Karpas-422 (cell line): ENCODE measurements around the gene SYPL1. TPM values are rescaled to one million over a fixed set of nuclear protein-coding genes. Genes with fewer than 3 reads are reported as not detected.

Experiments
- DNase-seq: peaks from one replicate; pipeline ENCODE4 v3.0.0-alpha.2; 2015
- H2AFZ ChIP-seq: fragments of 200-600 bp; sonication (generic); 2 replicates; pipeline ENCODE4 v1.6.1; 2014; ENCODE audit warnings: antibody characterized with exemption, low read length, mixed read lengths
- H3K27ac ChIP-seq: fragments of 200-600 bp; sonication (generic); 2 replicates; pipeline ENCODE4 v1.5.1; 2014; ENCODE audit warnings: mild to moderate bottlenecking, low read length, moderate library complexity
- H3K27me3 ChIP-seq: fragments of 200-600 bp; sonication (generic); 2 replicates; pipeline ENCODE4 v1.6.1; 2014; ENCODE audit warnings: low read length, mixed read lengths
- H3K36me3 ChIP-seq: fragments of 200-600 bp; sonication (generic); 2 replicates; pipeline ENCODE4 v1.6.1; 2014; ENCODE audit warnings: low read length, mixed read lengths; ENCODE audit not compliant: insufficient read depth
- H3K4me1 ChIP-seq: fragments of 200-600 bp; sonication (generic); 2 replicates; pipeline ENCODE4 v1.6.1; 2014; ENCODE audit warnings: mild to moderate bottlenecking, low read length, mixed read lengths
- H3K4me2 ChIP-seq: fragments of 200-600 bp; sonication (generic); 2 replicates; pipeline ENCODE4 v1.6.1; 2014; ENCODE audit warnings: low read length, low read depth, mild to moderate bottlenecking; ENCODE audit not compliant: poor library complexity, severe bottlenecking
- H3K4me3 ChIP-seq: fragments of 200-600 bp; sonication (generic); 2 replicates; pipeline ENCODE4 v1.5.1; 2014; ENCODE audit warnings: mild to moderate bottlenecking, antibody characterized with exemption, low read length, mixed read lengths
- H3K79me2 ChIP-seq: fragments of 200-600 bp; sonication (generic); 2 replicates; pipeline ENCODE4 v1.6.1; 2014; ENCODE audit warnings: mild to moderate bottlenecking, low read length, mixed read lengths
- H3K9ac ChIP-seq: fragments of 200-600 bp; sonication (generic); 2 replicates; pipeline ENCODE4 v1.6.0; 2014; ENCODE audit warnings: low read length
- H3K9me2 ChIP-seq: fragments of 200-600 bp; sonication (generic), shearing (Covaris generic); replicated peaks from 2 replicates; pipeline ENCODE4 v1.6.0; 2014; ENCODE audit warnings: mild to moderate bottlenecking, low read length, moderate library complexity; ENCODE audit not compliant: insufficient read depth
- H3K9me3 ChIP-seq: fragments of 300-700, 200-600 bp; sonication (generic); 2 replicates; pipeline ENCODE4 v1.6.1; 2014; ENCODE audit warnings: low read length, mixed read lengths
- H4K20me1 ChIP-seq: fragments of 200-600 bp; sonication (generic); 2 replicates; pipeline ENCODE4 v1.6.1; 2014; ENCODE audit warnings: mild to moderate bottlenecking, antibody characterized with exemption, low read length, low read depth; ENCODE audit not compliant: insufficient read depth
- total RNA-seq: library from RNA; depleted of rRNA; stranded (reverse); fragments of >200 nt; shearing (Covaris generic); gene quantifications from 2 replicates; pipeline ENCODE4 v1.2.3, GENCODE V29; 2014; ENCODE audit warnings: low replicate concordance

SYPL1 gene
- total RNA-seq, 1 experiment from 2014 or later = 251 TPM

DNA sequence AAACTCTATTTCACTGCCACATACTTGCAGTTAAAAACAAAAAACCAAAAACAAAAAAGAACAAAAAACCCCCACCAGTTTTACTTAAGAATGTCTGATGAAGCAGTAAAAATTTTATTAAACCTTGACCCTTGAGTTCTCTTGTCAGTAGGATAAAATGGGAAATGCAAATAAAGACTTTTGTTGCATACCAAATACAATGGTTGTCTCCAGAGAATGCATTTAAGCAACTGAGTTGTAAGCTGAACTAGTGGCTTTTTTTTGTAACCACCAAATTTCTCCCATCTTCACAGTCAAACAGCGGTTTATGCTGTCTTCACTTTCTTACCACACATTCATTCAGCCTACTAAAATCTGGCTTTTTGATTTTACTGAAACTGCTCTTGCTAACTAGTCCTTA lies 3.1 kb downstream of the SYPL1 start:
- Histone ChIP-seq H3K36me3 (peaks cover 49% of the 10 kb centered on the region), H3K9me2 (no peaks in the 10 kb centered on the region), H3K4me3 (peak overlapping the region; percentile 84), H3K27ac (peak overlapping the region; percentile 98), H3K4me2 (peak overlapping the region; percentile 95), H3K27me3 (no peaks in the 10 kb centered on the region), H3K79me2 (peaks cover 88% of the 10 kb centered on the region), H3K9me3 (no peaks in the 10 kb centered on the region), H3K4me1 (peaks cover 75% of the 10 kb centered on the region), H3K9ac (peak overlapping the region; percentile 99), H2AFZ (no peak overlapping the region), H4K20me1 (peaks cover 18% of the 10 kb centered on the region; the same call in 1 of the 2 replicates)
- DNase-seq = peak; percentile 87

DNA sequence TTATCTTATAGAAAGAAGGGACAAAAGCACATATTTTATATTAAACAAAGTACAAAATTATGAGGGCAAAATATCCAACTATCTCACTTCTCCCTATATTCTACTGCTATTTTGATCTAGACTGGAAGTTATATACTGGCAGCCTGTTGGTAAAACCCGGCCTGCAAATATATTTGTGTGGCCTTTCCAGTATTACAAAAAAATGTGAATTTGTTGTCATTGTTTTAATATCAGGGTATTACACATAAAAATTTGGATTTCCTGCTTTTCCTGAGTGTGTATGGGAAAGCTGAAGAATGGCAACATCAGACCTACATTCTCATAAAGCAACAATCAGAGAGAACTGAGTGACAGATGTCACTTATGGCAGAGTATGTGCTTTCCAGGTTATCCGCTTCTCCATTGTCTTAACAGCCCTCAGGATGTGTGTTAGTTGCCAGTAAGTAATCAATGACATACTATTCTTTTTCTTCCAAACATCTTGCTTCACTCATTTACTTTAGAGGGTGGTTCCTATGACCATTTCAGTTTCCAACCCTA lies 7.3 kb downstream of the SYPL1 start:
- peak overlapping the region; percentile 52 for H3K4me2 ChIP-seq
- H3K4me3 ChIP-seq = peak overlapping the region; percentile 48
- H3K79me2 ChIP-seq = peaks cover 100% of the 10 kb centered on the region
- peaks cover 99% of the 10 kb centered on the region for H3K4me1 ChIP-seq
- peaks cover 54% of the 10 kb centered on the region for H3K36me3 ChIP-seq
- H3K9me2 ChIP-seq = no peaks in the 10 kb centered on the region
- H3K9me3 ChIP-seq = no peaks in the 10 kb centered on the region
- DNase-seq = no peak
- no peak overlapping the region for H2AFZ ChIP-seq
- H4K20me1 ChIP-seq = peaks cover 37% of the 10 kb centered on the region
- no peaks in the 10 kb centered on the region for H3K27me3 ChIP-seq
- peak overlapping the region; percentile 7; the same call in 1 of the 2 replicates for H3K9ac ChIP-seq
- peak overlapping the region; percentile 98 for H3K27ac ChIP-seq

DNA sequence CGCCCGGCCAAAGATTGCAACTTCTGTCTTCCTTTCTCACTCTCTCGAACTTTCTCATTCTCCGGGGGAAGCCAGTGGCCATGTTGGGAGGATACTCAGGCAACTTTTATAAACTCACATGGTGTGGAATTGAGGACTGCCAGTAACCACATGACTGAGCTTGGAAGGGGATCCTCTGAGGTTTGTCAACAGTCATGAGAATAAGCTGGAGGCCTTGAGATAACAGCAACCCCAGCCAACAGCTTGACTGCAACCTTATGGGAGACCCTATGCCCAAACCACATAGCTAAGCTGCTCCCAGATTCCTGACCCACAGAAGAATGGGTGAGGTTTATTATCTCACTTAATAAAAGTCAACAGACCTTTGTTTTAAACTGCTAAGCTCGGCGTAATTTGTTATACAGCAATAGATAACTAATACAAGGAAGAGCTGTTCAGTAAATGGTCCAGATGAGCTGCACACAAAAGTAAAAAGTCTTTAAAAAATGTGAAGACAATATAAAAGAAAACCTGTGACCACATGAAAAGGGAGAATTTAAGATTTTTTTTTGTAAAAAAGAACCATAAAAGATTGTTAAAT lies 9.6 kb downstream of the SYPL1 start:
- H2AFZ ChIP-seq = no peak overlapping the region
- peak overlapping the region; percentile 98 for H3K27ac ChIP-seq
- peak overlapping the region; percentile 36 for H3K9ac ChIP-seq
- H3K4me2 ChIP-seq = peak overlapping the region; percentile 52
- no peaks in the 10 kb centered on the region for H3K27me3 ChIP-seq
- peaks cover 100% of the 10 kb centered on the region for H3K79me2 ChIP-seq
- no peaks in the 10 kb centered on the region for H3K9me2 ChIP-seq
- peak overlapping the region; percentile 27 for H3K4me3 ChIP-seq
- H3K36me3 ChIP-seq = peaks cover 62% of the 10 kb centered on the region
- H3K9me3 ChIP-seq = no peaks in the 10 kb centered on the region
- peaks cover 99% of the 10 kb centered on the region for H3K4me1 ChIP-seq
- DNase-seq = no peak
- peaks cover 41% of the 10 kb centered on the region for H4K20me1 ChIP-seq

DNA sequence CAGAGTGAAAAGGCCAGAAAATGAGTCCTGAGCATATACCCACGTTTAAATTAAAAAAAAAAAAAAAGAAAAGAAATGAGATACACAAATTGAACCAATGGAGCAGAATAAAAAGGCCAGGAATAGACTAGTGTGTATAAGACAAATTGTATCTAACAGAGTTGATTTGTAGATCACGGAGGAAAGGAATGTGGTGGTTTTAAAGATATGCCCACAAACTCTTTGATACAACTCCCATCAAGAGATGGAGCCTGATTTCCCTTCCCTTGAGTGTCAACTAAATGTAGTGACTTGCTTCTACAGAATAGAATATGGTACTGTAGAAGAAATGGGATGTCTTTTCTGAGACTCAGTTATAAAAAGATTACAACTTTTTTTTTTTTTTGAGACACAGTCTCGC lies 10.4 kb downstream of the SYPL1 start:
- H3K4me3 ChIP-seq = peak overlapping the region; percentile 27; the same call in 1 of the 2 replicates
- H4K20me1 ChIP-seq = peaks cover 42% of the 10 kb centered on the region
- H3K9me2 ChIP-seq = no peaks in the 10 kb centered on the region
- H3K4me2 ChIP-seq = peak overlapping the region; percentile 52
- H3K9me3 ChIP-seq = no peaks in the 10 kb centered on the region
- peaks cover 99% of the 10 kb centered on the region for H3K4me1 ChIP-seq
- peaks cover 59% of the 10 kb centered on the region for H3K36me3 ChIP-seq
- DNase-seq = peak; percentile 63
- H2AFZ ChIP-seq = no peak overlapping the region
- H3K79me2 ChIP-seq = peaks cover 99% of the 10 kb centered on the region
- H3K27me3 ChIP-seq = no peaks in the 10 kb centered on the region
- H3K27ac ChIP-seq = peak overlapping the region; percentile 98
- peak overlapping the region; percentile 36; the same call in 1 of the 2 replicates for H3K9ac ChIP-seq

DNA sequence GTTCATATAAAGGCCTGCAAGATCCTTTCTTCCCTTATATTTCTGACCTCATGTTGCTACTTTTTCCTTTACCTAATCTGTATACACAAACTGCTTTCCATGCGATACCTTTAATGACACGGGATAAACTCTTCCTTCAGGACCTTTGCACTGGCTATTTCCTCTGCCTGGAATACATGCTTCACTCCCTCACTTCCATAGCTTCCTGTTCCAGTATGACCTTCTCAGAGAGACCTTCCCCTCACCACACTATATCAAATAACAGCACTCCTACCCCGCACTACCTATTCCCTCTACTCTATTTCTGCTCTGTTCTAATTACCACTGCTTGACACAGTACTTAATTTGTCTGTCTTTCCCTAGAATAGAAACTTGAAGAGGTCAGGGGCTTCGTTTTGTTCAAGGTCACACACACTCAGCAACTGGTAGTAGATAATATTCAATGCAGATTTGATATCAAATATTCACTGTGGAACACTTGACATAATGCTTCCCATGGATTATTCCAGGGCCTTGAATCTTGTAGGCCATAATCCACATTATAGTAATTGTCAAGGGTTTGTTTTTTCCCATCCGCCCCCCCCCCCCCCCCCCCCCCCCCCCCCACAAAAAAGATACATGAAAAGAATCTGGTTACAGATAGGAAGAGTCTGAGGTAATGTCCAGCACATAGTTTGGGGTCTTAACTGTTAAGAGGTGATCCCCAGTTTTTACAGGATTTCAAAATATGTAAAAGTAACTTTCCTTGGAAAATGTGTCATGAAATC lies 11.1 kb downstream of the SYPL1 start:
- H3K36me3 ChIP-seq = peaks cover 61% of the 10 kb centered on the region
- H4K20me1 ChIP-seq = peaks cover 46% of the 10 kb centered on the region
- H3K4me3 ChIP-seq = peak overlapping the region; percentile 27

DNA sequence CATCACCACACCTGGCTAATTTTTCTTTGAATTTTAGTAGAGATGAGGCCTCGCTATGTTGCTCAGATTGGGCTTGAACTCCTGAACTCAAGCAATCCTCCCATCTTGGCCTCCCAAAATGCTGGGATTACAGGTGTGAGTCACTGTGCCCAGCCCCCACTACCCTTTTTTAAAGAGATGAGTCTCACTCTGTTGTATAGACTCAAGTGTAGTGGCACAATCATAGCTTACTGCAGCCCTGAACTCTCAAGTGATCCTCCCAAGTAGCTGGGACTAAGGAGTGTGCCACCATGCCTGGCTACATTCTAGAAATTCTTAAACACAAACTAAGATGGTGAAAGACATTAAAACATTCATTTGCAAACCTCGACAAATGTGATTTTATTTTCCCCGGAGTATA lies 12.6 kb downstream of the SYPL1 start:
- peak overlapping the region; percentile 98 for H3K27ac ChIP-seq
- peak overlapping the region; percentile 52 for H3K4me2 ChIP-seq
- H3K9me2 ChIP-seq = no peaks in the 10 kb centered on the region
- H2AFZ ChIP-seq = no peak overlapping the region
- H3K9me3 ChIP-seq = no peaks in the 10 kb centered on the region
- DNase-seq = no peak
- H3K79me2 ChIP-seq = peaks cover 99% of the 10 kb centered on the region
- peaks cover 63% of the 10 kb centered on the region for H3K36me3 ChIP-seq
- peak overlapping the region; percentile 27; the same call in 1 of the 2 replicates for H3K4me3 ChIP-seq
- no peak overlapping the region for H3K9ac ChIP-seq
- H3K27me3 ChIP-seq = no peaks in the 10 kb centered on the region
- peaks cover 40% of the 10 kb centered on the region for H4K20me1 ChIP-seq
- peaks cover 100% of the 10 kb centered on the region for H3K4me1 ChIP-seq

More for the DNA sequence above, 11.1 kb downstream of the SYPL1 start:
- Histone ChIP-seq H3K9me2 (no peaks in the 10 kb centered on the region), H3K4me1 (peaks cover 100% of the 10 kb centered on the region), H2AFZ (no peak overlapping the region), H3K79me2 (peaks cover 99% of the 10 kb centered on the region), H3K27ac (peak overlapping the region; percentile 98), H3K9me3 (no peaks in the 10 kb centered on the region), H3K9ac (peak overlapping the region; percentile 36), H3K27me3 (no peaks in the 10 kb centered on the region), H3K4me2 (peak overlapping the region; percentile 52)
- no peak for DNase-seq

DNA sequence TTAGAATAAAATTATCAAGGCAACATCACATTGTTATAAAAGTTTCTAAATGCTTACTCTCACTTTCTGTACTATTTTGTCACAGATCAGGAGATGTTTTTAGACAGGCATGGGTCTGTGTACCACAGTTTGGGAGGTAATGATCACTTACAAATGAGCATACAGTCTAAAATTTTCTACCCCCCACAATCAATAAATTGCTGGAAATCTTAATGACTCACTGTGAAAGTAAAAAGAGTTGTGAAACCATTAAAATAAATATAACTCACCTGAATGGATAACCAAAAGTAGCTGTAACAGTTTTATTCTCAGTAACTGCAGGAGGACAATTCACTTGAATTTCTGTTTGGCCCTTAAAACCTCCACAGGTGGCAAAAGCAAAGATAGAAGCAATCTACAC lies 13.2 kb downstream of the SYPL1 start:
- H3K79me2 ChIP-seq = peaks cover 99% of the 10 kb centered on the region
- DNase-seq = no peak
- peaks cover 41% of the 10 kb centered on the region for H4K20me1 ChIP-seq
- H3K4me2 ChIP-seq = peak overlapping the region; percentile 52
- H3K9ac ChIP-seq = 0 out of 2 replicates have a peak overlapping the region, but pooled peaks have one; percentile 15
- no peaks in the 10 kb centered on the region for H3K9me3 ChIP-seq
- H3K9me2 ChIP-seq = no peaks in the 10 kb centered on the region
- H3K4me1 ChIP-seq = peaks cover 100% of the 10 kb centered on the region
- H3K36me3 ChIP-seq = peaks cover 67% of the 10 kb centered on the region
- H2AFZ ChIP-seq = no peak overlapping the region
- H3K27ac ChIP-seq = peak overlapping the region; percentile 98
- H3K27me3 ChIP-seq = no peaks in the 10 kb centered on the region
- H3K4me3 ChIP-seq = no peak overlapping the region

DNA sequence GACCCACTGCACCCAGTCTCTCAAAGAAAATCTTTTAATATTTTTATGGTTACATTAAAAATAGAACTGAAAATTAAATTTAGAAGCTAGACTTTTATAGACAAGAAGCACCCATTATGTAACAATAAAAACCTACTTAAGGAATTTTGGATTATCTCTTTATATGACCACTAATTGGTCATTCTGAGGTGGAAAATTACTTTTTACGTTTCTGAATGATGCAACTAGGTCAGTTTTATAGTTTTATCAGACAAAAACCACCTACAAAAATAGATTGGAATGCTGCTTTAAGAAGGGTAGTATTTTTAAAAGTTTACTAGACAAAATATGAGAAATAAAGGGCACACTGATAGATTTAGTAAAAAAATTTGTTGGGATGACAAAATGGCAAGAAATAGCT lies 16.5 kb downstream of the SYPL1 start:
- Histone ChIP-seq H3K27ac (peak overlapping the region; percentile 98), H3K4me1 (peaks cover 99% of the 10 kb centered on the region), H3K36me3 (peaks cover 81% of the 10 kb centered on the region), H3K9me3 (no peaks in the 10 kb centered on the region), H3K79me2 (peaks cover 94% of the 10 kb centered on the region), H3K9me2 (no peaks in the 10 kb centered on the region), H3K27me3 (no peaks in the 10 kb centered on the region), H3K4me3 (no peak overlapping the region), H3K4me2 (peak overlapping the region; percentile 32), H4K20me1 (peaks cover 30% of the 10 kb centered on the region; the same call in 1 of the 2 replicates), H2AFZ (no peak overlapping the region), H3K9ac (no peak overlapping the region)
- DNase-seq = no peak
